Measurements from ENCODE around the gene ARHGAP30. TPM values are rescaled to one million over a fixed set of nuclear protein-coding genes. Genes with fewer than 3 reads are reported as not detected.

ARHGAP30 gene
- total RNA-seq, 1 experiment from 2014 or later, result 0.02 TPM

DNA sequence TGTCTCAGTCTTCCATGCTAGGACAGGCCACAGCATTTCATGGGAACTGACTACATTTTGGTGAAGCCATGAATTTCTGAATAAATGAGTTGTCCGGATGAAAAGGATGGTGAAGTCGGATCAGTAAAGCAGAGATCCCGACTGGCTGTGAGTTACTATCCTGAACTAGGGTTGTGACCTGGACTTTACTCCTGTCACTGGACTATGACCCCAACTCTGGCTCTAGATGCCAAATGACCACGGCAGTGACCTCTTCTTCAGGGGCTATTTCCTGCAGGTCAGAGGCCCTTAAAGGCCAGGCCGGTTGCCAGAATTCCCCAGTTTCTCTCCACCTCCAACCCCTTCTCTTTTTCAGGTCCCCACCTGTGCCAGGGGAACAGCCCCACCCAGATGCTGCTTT is 21.4 kb upstream of the ARHGAP30 start:
- no peak for DNase-seq (ENCODE audit: low spot score)

DNA sequence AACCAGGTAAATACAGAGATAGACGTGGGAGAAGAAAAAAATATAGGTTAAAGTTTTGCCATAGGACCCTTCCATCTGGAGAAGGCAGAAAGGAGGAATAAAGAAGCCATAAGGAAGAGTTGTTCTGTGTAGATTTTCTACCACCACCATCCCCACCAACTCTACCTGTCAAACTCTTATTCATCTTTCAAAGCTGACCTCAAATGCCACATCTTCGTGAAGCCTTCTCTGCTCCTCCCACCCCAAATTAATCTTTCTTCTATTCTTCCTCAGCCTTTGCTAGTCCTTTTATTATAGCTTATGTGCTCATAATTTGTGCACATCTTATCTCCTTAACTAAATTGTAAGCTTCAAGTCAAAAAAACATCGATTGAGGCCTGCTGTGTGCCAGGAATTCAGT is 20.9 kb upstream of the ARHGAP30 start:
- no peak for DNase-seq (ENCODE audit: low spot score)

DNA sequence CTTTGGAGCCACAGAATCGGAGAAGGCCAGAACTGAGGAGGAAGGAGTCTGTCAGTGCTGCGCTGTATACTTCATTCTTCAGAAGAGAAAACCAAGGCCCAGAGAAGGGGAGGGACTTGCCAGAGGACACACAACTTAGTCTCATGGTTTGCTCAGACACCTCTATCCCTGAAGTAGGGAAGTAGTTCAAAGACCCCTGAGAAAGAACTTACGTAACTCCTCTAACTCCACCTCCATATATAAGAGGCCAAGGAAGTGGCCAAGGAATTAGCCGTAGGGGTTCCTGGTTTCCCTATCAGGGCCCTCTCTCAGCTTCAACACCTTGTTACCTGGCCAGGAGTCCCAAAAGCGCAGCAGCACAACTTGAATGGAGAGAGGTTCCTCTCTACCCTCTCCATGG is 20.2 kb upstream of the ARHGAP30 start:
- no peak for DNase-seq (ENCODE audit: low spot score)

DNA sequence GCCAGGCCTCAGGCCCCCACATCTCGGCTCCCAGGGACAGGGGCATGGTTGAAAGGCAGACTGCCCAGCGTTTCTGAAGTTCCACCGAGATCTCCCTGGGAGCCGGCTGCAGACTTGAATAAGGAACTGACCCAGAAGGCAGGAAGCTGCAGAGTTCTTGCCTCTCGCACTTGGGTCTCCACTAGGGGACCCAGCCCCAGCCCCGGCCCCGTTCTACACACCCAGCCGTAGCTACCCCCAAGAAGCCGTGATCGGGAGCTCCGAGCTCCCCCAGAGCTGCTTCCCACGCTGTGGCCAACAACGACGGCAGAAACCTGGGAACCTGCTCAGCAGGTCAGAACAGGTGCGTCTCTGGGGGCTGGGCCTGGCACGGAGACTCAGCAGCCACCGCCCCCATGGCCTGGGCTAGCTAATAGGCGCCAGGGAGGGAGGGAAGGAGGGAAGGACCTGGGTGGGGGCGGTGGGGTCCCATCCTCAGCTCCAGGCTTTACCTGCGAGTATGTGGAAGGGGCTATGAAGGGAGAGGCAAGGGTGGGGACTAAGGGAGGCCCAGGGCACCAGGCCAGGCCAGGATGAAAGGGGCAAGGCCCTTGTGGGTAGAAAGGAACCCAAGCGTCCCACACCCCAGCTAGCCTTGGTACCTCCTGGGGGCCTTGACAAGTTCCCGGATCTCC is 19.7 kb upstream of the ARHGAP30 start, which contains the start of gene NECTIN4:
TSS of gene NECTIN4 (minus strand) at position 308 of the 674 bp plus-strand sequence. CDS start at position 46, 262 bp downstream.
- DNase-seq (ENCODE audit: low spot score), result no peak

DNA sequence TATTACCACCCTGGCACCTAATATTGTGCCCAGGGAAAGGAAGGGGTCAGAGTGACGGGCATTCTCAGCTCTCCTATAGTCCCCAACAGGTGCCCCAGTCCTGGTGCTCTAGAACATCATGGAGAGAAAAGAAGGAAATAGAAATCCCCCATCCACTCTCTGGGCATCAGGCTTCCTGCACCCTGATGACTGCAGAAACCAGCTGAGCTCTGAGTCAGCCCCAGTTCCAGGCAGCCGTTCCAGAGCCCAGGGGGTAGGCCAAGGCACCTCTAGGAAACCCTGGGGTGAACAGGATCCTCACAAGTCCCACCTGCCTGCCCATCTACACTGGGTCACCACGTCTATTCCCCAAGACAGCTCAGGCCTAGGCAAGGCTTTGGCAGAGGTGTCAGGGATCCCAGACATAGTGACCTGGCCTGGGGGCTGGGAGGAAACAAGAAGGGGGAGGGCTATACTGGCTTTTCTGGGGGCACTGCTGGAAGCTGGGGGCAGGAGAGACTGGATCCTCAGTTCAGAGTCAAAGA is 19.0 kb upstream of the ARHGAP30 start:
- DNase-seq (ENCODE audit: low spot score), result no peak

DNA sequence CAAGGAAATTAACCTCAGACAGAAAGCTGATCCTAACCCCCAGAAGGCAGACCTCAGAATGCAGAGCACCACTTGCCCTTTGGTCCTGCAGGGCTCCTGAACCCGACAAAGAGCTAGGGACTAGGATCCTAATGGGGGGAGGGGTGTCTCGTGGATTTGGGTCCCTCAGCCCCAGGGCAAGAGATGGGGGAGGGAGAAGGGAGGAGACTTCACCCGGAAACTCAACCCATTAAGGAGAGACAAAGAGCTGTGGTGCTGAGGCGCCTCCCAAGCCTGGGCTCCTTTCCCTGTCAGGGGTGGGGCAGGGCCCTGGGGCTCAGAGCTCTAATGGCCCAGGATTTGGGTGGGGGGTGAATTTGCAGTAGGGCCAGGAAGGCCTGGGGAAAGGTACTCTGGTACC is 16.8 kb upstream of the ARHGAP30 start:
- DNase-seq (ENCODE audit: low spot score), result no peak

DNA sequence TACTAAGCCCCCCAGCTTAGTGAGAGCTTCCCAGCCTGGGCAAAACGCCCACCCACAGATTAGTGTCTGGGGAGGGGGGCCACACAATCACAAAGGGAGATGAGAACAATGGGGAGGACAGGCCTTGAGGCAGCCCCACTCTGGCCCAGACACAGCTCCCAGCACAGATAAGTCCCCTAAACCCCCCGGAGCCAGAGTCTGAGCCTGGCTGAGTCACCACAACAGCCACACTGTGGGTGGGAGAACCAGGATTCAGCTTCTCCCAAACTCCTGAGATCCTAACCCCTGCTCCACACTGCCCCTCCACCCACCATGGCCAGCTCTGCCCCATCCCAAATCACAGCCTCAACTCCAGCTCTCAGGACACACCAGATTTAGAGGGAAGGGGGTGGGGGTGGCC is 15.5 kb upstream of the ARHGAP30 start:
- no peak for DNase-seq (ENCODE audit: low spot score)

DNA sequence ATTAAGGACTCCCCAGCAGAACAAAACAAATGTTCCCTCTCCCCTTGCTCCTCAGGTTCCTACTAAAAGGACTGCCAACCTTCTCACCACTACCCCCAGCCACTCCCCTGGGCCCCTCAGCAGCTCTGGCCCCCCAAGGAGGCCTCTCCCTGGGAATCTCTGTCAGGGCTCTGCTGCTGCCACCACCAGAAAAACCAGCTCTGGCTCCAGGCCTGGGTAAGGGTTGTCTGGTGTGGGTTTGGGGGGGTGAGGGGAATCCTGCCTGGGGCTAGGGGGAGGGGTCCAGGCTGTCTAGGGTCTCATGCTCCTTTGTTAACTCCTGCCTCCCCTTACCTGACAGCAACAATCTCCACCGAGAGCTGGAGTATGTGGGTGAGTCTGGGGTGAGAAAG is 14.9 kb upstream of the ARHGAP30 start:
- no peak for DNase-seq (ENCODE audit: low spot score)

DNA sequence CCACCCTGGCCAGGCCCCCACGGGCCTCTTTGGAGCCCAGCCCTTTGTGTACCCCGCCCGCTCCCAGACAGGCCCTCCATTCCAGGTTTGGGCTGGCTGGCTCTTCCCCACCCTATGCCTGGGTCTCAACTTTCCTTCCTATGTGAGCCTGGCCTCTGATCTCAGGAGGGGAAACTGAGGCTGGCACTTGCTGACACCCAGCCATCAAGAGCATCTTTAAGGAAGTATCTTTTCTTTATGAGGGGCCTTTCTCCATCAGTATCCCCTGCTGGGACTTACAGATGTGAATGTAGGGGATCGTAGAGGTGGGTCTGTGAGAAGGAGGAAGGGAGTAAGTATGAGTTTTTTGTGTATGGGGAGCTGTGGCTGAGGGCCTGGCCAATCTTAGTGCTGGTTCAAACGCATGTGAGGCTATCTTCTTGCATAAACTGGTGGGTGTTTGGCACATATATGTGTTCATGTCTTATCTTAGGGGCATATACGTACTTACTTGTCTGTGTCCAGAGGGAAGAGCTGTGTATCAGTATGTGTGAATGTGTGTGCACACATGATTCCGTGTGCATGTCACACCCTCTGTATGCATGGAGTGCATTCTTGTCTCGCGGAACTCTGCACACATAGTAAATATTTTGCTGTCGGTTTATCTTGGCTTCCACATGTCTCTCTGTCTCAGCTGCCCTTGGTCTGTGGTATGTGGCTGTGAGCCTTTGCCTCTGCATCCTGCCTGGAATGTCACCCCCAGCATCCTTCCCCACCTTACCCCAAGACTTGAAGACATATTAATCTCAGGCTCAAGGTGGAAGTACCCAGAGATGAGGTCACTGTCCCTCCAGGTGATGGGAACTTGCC is 14.3 kb upstream of the ARHGAP30 start:
- DNase-seq (ENCODE audit: low spot score), result no peak

DNA sequence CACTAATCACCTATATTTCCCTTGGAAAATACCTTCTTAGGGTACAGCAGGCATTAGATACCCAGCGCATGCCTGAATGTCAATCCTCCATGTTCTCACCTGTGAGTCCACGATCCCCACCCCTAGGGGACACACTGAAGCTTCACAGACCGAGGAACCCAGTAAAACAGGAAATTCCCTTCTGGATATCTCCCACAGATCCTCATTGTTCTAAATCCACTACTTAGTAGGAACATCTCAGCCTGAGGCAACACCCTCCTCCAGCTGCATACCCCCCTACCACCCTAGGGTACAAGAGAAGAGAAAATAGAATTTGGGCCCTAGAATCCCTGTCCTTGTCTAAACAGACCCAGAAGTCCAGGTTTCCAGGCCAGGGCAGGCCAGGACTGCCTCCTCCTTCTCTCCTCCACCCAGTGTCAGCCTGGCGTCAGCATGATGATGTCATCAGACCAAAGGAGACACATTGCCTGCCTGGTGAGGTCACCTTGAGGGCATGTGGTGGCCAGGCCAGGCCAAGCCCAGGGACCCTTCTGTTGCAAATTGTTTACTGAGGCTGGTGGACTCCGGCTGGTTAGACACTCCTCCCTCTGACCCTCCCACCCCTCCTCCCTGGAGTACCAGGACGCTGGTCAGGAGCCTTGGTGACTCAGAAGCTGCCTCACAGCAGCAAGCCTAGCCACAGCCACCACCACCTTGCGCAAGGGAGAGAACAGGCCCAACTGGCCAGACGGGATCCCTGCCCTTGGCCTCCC is 13.5 kb upstream of the ARHGAP30 start:
- DNase-seq (ENCODE audit: low spot score), result peak; percentile 91

DNA sequence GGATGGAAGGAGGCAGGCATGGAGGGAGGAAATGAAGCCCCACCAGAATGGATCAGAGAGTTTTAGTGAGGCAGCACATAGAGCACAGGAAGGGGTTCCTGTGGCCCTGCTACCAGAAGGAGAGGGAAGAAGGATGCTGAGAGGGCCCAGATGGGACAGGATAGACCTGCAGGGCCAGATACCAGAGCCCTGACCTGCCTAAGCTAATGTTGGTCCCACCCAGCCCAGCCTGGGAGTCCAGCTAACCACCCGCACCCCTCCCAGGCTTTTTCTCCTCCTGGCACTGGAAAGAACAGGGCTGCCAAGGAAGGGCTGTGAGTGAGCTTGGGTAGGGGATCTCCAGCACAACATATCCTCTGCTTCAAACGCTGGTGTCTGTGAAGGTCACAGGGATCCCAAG is 12.8 kb upstream of the ARHGAP30 start:
- no peak for DNase-seq (ENCODE audit: low spot score)

DNA sequence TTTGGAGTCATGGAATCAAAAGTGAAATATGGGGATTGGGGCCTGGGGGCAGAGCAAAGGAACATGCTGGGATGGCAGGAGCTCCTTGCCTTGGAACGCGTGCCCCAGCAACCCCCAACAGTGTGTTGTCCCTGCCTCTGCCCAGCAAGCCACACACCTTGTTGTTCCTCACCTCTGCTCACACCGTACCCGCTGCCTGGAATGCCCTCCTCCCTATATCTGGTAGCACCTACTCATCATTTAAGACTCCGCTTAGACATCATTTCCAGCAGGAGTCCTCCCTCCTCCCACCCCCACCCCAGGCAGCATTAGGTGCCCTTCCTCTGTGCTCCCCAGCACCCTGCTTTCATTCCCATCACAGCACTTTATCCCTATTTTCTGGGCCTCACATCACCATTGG is 11.8 kb upstream of the ARHGAP30 start:
- no peak for DNase-seq (ENCODE audit: low spot score)

DNA sequence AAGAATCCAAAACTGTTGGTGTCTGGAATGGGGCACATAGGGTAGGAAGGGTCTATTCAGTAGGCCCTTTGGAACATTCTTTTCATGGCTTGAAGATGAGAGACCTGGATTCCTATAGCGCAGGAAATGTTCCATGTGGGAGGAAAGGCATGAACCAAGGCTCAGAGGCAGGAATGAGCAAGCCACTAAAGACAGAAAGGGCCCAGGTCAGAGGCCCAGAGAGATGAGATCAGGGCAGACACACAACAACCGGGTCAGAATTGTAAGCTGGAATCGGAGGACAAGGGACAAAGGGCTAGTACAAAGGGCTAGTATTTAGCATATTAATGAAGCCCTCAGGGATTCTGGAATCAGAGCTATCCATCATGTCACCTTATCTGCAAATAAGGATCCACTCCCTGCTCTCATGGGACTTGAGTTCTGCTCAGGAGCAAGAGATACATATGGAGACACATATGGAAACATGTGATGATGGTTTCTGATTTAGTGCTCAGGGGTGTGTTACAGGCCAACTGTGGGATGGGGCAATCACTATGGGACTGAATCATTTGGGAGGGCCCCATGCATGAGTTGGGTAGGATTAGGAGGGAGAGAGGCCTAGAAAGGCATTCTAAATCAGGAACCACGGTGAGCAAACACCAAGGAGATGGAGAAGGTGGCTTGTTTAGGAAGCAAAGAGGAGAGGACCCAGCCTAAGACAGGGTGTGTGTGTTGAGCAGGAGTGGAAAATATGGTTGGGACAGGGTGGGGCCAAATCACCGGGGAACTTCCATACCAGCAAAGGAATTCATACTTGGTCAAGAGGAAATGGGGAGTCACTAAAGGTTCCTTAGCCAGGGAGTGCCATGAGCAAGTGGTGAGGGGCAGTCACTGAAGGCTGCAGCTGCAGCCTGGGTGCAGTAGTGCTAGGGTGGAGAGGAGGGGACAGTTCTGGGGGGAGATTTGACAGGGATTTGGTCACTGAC is 11.0 kb upstream of the ARHGAP30 start:
- DNase-seq (ENCODE audit: low spot score), result no peak

DNA sequence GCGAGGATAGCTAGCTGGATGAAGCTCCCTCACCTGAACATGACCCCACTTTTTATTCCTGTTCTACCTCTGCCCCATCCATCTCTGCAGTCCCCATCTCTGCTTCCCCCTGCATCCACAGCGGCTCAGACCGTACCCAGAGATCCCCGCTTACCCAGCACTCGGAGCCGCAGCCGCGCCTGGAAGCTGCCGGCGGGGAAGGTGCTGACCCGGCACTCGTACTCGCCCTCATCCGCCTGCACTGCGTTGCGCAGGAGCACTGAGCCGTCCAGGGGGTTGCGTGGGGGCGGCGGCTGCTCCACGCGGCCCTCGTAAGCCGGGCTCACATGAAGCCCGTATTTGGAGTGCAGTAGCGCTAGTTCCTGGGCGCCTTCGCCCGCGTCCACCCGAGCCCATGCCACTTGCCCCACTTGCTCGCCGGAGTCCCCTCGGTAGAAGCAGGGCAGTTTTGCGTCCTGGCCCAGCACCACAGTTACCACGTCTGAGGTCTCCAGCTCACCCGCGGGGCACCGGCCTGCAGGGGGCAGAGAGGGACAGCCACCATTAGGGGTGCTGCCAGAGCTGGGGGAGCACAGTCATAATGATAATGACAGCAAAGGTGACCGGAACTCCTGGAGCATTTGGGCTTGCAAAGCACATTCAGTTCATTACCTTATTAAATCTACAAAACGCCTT is 9.9 kb upstream of the ARHGAP30 start:
- no peak for DNase-seq (ENCODE audit: low spot score)

DNA sequence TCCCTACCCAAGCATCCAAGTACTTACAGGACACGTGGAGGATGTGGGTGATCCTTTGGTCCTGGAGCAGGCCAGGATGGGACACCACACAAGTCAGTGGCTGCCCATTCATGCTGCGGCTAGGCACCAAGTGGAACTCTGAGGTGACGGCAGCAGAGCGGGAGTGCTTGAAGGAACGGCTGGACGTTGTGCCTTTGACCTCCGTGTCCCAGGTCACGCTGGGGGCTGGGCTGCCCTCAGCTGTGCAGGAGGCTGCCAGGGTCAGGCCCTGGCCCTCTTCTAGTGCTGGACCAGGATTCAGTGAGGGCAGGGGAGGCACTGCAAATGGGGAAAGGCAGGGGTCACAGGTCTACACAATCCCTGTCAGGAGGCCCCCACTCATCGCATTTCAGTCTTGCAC is 7.7 kb upstream of the ARHGAP30 start:
- DNase-seq (ENCODE audit: low spot score), result no peak

DNA sequence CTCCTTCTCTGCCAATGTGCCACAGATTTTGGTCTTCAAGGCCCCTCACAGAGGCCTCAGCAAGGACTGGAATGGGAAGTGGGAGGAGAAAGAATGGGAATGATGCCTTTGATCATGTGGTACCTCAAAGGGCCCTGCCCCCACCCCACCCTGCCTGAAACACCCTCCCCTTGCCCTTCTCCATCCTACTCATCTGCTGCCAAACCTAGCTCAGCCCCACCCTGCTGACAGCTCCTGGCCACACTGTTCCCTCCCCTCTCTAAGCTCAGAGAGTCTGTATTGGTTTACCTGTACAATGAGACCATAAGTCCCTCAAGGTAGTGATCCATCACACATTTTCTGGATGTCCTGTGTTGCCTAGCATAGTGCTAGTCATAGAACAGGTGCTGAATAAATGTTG is 6.7 kb upstream of the ARHGAP30 start:
- DNase-seq (ENCODE audit: low spot score), result no peak

DNA sequence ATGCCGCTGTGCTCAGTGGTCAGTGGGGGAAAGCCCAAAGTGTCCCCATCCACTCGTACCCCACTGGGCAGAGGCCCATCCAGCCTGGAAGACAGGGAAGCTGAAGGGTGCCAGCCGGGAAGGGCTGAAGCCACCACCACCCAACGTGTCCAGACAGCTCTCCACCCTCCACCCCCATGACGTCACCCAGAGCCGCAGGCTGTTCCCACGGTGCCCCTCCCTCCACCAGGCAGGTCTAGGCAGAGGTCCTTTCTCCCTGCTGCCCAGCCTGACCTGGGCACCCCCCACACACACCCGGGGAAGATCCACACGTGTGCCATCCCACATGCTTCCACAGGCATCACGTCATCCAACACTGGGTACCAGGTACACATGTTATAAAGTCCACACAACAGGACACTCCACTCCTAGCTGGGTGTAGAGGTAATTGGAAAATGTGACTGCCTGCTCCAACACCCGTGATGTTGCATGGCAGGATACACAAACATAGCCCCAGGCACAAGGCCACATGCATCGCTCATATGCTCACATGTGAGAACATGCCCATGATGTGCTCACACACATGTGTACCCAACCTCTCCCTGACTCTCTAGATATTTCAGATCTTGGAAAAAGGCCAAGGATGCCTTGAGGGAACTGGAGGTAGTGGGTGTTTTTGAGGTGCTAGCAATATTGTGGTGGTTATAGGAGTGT is 5.1 kb upstream of the ARHGAP30 start:
- no peak for DNase-seq (ENCODE audit: low spot score)

DNA sequence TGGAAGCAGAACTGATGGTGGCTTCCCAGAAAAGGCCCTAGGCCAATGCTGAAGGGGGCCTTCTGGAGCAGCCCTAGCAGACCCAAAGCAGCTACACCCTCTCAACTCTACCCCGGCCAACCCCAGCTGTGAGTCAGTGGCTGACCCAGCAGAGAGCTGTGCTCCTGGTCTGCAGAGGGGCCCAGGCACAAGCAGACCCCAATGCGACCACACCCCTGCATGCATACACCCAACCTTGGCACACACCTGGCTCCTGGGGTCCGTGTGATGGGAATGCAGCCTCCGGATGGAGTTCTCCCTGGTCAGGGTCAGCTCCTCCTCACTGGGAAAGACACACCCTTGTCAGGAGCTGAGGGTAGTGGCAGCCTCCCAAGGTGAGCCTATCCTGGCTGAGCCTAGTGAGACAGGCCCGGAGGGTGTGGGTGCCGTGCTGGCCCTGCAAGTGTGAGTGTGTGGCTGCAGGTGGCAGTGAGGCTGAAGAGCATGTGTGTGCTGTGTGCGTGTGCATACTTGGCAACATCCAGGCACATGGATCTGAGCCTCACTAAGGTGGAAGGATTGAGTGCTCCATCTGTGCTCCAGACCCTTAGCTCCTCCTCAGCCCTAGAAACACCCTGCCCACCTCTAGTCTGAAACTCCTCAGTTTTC is 3.9 kb upstream of the ARHGAP30 start:
- no peak for DNase-seq (ENCODE audit: low spot score)

DNA sequence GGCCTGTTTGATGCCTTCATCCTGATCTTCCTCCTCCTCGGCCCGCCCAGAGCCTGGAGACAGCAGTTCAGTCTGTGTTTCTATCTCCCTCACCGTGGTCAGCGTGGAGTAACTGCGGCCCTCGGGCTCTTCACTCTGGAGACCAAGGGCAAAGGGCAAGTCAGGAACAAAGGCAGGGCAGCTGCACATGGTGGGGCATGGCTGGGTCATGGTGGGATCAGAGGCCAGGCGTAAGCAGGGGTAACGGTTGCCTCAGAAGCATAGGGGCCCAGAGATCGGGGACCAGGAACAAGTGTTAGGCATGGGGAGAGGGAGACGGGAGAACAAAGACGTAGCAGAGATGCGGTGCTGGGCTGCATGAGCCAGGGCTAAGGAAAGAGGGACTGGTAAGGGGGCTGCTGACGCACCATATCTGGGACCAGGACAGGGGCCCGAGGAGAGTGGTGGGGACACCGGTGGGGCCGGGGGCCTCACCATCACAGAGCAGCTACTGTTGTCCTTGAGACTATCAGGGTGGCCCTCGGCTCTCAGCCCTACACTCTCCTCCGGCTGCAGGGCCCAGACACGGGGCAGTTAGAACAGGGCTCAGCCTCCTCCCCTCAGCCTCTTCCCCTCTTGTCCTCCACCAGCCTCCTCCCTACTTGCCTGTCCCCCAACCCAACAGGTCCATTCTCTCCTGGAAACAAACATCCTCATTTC is 3.2 kb upstream of the ARHGAP30 start:
- no peak for DNase-seq (ENCODE audit: low spot score)
